Caki2 (cell line): ENCODE measurements around the gene SORCS3. TPM values are rescaled to one million over a fixed set of nuclear protein-coding genes. Genes with fewer than 3 reads are reported as not detected.

ENCODE experiments used
- DNase-seq: peaks from one replicate; pipeline ENCODE4 v3.0.0-alpha.2; 2015; ENCODE audit warnings: low read depth
- in situ Hi-C: cut with HindIII; loops from 2 replicates; pipeline ENCODE4 v1.10.0; 2016; ENCODE audit warnings: low sequenced_read_pairs, low pct_unique_long_range_greater_than_20kb, mixed read lengths
- total RNA-seq: library from RNA; depleted of rRNA; stranded (reverse); fragments of >200 nt; shearing (Covaris generic); gene quantifications from 2 replicates; pipeline ENCODE4 v1.2.3, GENCODE V29; 2014; ENCODE audit warnings: low replicate concordance

Gene SORCS3
- total RNA-seq, 1 experiment from 2014 or later = 0.10 TPM

- DNase-seq = no peak
- in situ Hi-C loops = no loop called here
Observed at GRCh38 chr10:104796823-104797222, 155.7 kb downstream of the SORCS3 start.

- DNase-seq = peak; percentile 19
- in situ Hi-C loops = no loop called here
Observed at GRCh38 chr10:104802941-104803340, 161.9 kb downstream of the SORCS3 start.

GRCh38 chr10:104804880-104805279 is 163.8 kb downstream of the SORCS3 start:
- in situ Hi-C loops = no loop called here
- DNase-seq = no peak

- in situ Hi-C loops = no loop called here
Observed at GRCh38 chr10:104806801-104807200, 165.7 kb downstream of the SORCS3 start.

GRCh38 chr10:104807581-104808310 is 166.7 kb downstream of the SORCS3 start:
- no peak for DNase-seq

More at GRCh38 chr10:104806801-104807200, 165.7 kb downstream of the SORCS3 start:
- no peak for DNase-seq

GRCh38 chr10:104809288-104810090 is 168.4 kb downstream of the SORCS3 start:
- DNase-seq = peak; percentile 36
- in situ Hi-C loops = no loop called here

More at GRCh38 chr10:104807581-104808310, 166.7 kb downstream of the SORCS3 start:
- in situ Hi-C loops = no loop called here

- in situ Hi-C loops = no loop called here
- DNase-seq = no peak
Observed at GRCh38 chr10:104811166-104811565, 170.1 kb downstream of the SORCS3 start.

- DNase-seq = no peak
- in situ Hi-C loops = no loop called here
Observed at GRCh38 chr10:104816501-104816900, 175.4 kb downstream of the SORCS3 start.

- DNase-seq = no peak
- in situ Hi-C loops = no loop called here
Observed at GRCh38 chr10:104819731-104820130, 178.6 kb downstream of the SORCS3 start.

GRCh38 chr10:104822088-104822487 is 181.0 kb downstream of the SORCS3 start:
- in situ Hi-C loops = no loop called here
- DNase-seq = no peak

GRCh38 chr10:104824380-104825006 is 183.4 kb downstream of the SORCS3 start:
- in situ Hi-C loops = no loop called here
- peak; percentile 13 for DNase-seq

- DNase-seq = no peak
- in situ Hi-C loops = no loop called here
Observed at GRCh38 chr10:104831272-104831671, 190.2 kb downstream of the SORCS3 start.

GRCh38 chr10:104834580-104834979 is 193.5 kb downstream of the SORCS3 start:
- DNase-seq = no peak
- in situ Hi-C loops = no loop called here

GRCh38 chr10:104835422-104835821 is 194.3 kb downstream of the SORCS3 start:
- in situ Hi-C loops = no loop called here
- no peak for DNase-seq

- in situ Hi-C loops = no loop called here
- DNase-seq = no peak
Observed at GRCh38 chr10:104842704-104843103, 201.6 kb downstream of the SORCS3 start.

- DNase-seq = no peak
- in situ Hi-C loops = no loop called here
Observed at GRCh38 chr10:104844073-104844472, 203.0 kb downstream of the SORCS3 start.

GRCh38 chr10:104850023-104850422 is 208.9 kb downstream of the SORCS3 start:
- in situ Hi-C loops = no loop called here
- no peak for DNase-seq

GRCh38 chr10:104867966-104868598 is 227.0 kb downstream of the SORCS3 start:
- no peak for DNase-seq
- in situ Hi-C loops = no loop called here

- in situ Hi-C loops = no loop called here
- no peak for DNase-seq
Observed at GRCh38 chr10:104872691-104873090, 231.6 kb downstream of the SORCS3 start.
